Prostate gland (tissue), 2 donors: ENCODE results near the gene ZNF212.

Experiments
- POLR2A ChIP-seq: fragments of 450-650 bp; IDR thresholded peaks from one replicate; pipeline ENCODE4 v1.6.1; 2016; ENCODE audit warnings: antibody characterized with exemption, mild to moderate bottlenecking
- TF ChIP-seq, protein P1 (sequence below), 4 experiments: fragments of 200-600 bp in 2 of 4; fragments of 450-650 bp in 2 of 4; sonication (generic) in 2 of 4; IDR thresholded peaks; 1 replicate in 3 of 4; 2 replicates in 1 of 4; pipeline ENCODE4 v1.5.1; 2016 to 2019; ENCODE audit warnings: antibody characterized with exemption in 4 of 4, mild to moderate bottlenecking in 2 of 4, moderate library complexity in 2 of 4

DNA sequence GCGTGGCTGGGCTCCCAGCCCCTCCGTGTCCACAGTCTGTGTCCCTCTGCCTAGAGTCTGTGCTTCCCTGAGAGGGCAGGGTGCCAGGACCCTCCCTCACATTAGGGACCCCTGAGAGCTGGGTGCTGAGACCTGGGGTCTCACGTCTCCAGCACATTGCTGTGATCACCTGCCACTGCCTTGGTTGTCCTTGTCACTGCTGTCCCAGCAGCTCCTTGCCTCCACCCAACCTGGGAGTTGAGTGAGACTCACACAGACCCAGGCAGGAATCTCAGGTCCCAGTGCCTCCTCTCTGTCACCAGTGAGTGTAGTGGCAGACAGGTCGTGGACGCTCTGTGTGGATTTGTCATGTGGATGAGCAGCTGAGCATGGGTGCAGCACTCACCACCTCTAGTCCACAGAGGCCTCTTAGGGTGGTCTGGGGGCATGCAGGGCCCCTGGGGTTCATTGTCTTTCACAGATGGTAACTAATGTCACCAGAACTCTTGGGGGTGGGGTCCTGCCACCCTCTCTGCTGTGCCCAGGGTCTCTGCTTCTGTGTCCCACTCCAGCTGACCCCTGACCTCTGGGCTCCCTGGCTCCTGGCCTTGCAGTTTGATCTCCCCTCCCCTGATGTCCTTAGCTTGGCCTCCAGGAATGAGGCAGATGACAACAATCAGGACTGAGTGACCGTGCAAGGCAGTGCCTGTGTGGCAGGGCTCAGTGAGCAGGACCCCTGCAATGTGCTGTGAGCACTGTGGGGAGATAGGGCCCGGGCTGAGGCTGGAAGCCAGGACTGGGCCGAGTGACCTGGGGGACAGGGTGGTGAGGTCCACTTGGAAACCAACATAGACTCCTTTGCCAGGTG, 41.4 kb downstream of the ZNF212 start:
- TF ChIP-seq, protein P1, sequence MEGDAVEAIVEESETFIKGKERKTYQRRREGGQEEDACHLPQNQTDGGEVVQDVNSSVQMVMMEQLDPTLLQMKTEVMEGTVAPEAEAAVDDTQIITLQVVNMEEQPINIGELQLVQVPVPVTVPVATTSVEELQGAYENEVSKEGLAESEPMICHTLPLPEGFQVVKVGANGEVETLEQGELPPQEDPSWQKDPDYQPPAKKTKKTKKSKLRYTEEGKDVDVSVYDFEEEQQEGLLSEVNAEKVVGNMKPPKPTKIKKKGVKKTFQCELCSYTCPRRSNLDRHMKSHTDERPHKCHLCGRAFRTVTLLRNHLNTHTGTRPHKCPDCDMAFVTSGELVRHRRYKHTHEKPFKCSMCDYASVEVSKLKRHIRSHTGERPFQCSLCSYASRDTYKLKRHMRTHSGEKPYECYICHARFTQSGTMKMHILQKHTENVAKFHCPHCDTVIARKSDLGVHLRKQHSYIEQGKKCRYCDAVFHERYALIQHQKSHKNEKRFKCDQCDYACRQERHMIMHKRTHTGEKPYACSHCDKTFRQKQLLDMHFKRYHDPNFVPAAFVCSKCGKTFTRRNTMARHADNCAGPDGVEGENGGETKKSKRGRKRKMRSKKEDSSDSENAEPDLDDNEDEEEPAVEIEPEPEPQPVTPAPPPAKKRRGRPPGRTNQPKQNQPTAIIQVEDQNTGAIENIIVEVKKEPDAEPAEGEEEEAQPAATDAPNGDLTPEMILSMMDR (IDR thresholded peaks at IDR 0.05) = no peak
- TF ChIP-seq POLR2A = no peak
